ENCODE measurements around the gene ZNF709.

GRCh38 chr19:12485571-12485970 lies 955 bp upstream of the ZNF709 start:
- TF ChIP-seq CTCF (IDR thresholded peaks at IDR 0.05; ENCODE audit: low read length) (no peak), EZH2 (optimal IDR thresholded peaks at IDR 0.05; ENCODE audit: low read depth, low read length) (no peak)

Data from MM.1S (cell line).